Osteocyte (in vitro differentiated cells): ENCODE measurements around the gene LRRC45. TPM values are rescaled to one million over a fixed set of nuclear protein-coding genes. Genes with fewer than 3 reads are reported as not detected.

Source experiments
- DNase-seq: peaks from one replicate; pipeline ENCODE4 v3.0.0; 2021; ENCODE audit warnings: mixed read lengths; ENCODE audit not compliant: unreplicated experiment; ENCODE audit errors: extremely low spot score
- H3K27ac Mint-ChIP-seq: one replicate; pipeline ENCODE4 v1.8.0; 2021; ENCODE audit warnings: mild to moderate bottlenecking, mixed read lengths; ENCODE audit not compliant: unreplicated experiment
- H3K27me3 Mint-ChIP-seq: one replicate; pipeline ENCODE4 v1.8.0; 2021; ENCODE audit warnings: mixed read lengths; ENCODE audit not compliant: unreplicated experiment
- H3K36me3 Mint-ChIP-seq: one replicate; pipeline ENCODE4 v1.8.0; 2021; ENCODE audit warnings: mixed read lengths; ENCODE audit not compliant: unreplicated experiment
- H3K4me1 Mint-ChIP-seq: one replicate; pipeline ENCODE4 v1.8.0; 2021; ENCODE audit warnings: mixed read lengths; ENCODE audit not compliant: unreplicated experiment
- H3K4me3 Mint-ChIP-seq: one replicate; pipeline ENCODE4 v1.8.0; 2021; ENCODE audit warnings: mild to moderate bottlenecking, moderate library complexity, mixed read lengths; ENCODE audit not compliant: unreplicated experiment
- H3K9me3 Mint-ChIP-seq: one replicate; pipeline ENCODE4 v1.8.0; 2021; ENCODE audit warnings: mixed read lengths; ENCODE audit not compliant: unreplicated experiment
- total RNA-seq: library from RNA; stranded (reverse); gene quantifications from 2 replicates; pipeline ENCODE4 v1.2.1, GENCODE V29; 2021
- TF ChIP-seq, protein P1 (sequence below): fragments of 200-600 bp; sonication (generic); IDR thresholded peaks from 2 replicates; pipeline ENCODE4 v1.5.0; 2021; ENCODE audit warnings: antibody characterized with exemption, mild to moderate bottlenecking, moderate library complexity

The LRRC45 gene
- total RNA-seq, 1 donor from 2014 or later, result 9.4 TPM

DNA sequence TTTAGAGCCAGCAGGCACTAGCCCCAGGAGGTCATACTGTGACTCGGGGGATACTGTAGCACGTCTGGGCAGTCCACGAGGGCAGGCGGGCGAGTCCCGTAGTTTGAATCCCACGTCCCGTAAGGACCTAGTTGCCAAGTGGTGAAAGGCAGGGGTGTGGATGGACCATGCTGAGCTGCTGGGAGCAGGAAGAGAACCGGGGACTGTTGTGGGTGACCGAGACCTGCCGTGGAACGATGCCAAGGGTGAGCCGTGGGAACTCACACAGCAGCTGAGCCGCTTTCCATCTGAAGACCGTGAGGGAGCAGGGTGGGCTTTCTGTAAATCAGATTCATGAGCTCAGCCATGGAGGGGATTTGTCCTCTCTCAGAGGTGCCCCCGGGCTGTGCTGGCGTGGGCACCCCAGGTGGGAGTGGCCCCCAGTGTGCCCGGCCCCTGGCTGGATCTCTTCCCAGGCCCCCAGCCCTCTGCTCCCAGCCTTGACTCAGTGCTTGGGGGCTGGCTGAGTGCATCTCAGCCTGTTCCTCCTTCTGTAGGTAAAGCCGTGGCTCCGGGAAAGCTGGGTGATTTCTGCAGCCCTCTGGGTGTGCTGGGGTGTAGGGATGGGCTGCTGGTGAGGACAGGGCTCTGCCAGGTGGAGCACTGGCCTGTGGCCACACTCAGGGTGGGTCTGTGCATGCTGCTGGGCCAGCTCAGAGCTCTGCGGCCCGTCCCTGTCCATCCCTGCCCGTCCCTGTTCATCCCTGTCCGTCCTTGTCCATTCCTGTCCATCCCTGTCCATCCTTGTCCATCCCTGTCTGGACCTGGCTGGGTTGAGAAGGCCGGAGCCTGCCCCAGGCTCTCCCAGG is 32.0 kb upstream of the LRRC45 start:
- no peak for DNase-seq
- Mint-ChIP-seq H3K36me3 (peaks cover 16% of the 10 kb centered on the region), H3K9me3 (no peaks in the 10 kb centered on the region), H3K4me3 (peak overlapping the region; percentile 16), H3K27me3 (no peaks in the 10 kb centered on the region), H3K27ac (peak overlapping the region; percentile 71), H3K4me1 (peaks cover 28% of the 10 kb centered on the region)
- TF ChIP-seq, protein P1, sequence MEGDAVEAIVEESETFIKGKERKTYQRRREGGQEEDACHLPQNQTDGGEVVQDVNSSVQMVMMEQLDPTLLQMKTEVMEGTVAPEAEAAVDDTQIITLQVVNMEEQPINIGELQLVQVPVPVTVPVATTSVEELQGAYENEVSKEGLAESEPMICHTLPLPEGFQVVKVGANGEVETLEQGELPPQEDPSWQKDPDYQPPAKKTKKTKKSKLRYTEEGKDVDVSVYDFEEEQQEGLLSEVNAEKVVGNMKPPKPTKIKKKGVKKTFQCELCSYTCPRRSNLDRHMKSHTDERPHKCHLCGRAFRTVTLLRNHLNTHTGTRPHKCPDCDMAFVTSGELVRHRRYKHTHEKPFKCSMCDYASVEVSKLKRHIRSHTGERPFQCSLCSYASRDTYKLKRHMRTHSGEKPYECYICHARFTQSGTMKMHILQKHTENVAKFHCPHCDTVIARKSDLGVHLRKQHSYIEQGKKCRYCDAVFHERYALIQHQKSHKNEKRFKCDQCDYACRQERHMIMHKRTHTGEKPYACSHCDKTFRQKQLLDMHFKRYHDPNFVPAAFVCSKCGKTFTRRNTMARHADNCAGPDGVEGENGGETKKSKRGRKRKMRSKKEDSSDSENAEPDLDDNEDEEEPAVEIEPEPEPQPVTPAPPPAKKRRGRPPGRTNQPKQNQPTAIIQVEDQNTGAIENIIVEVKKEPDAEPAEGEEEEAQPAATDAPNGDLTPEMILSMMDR, result no peak

DNA sequence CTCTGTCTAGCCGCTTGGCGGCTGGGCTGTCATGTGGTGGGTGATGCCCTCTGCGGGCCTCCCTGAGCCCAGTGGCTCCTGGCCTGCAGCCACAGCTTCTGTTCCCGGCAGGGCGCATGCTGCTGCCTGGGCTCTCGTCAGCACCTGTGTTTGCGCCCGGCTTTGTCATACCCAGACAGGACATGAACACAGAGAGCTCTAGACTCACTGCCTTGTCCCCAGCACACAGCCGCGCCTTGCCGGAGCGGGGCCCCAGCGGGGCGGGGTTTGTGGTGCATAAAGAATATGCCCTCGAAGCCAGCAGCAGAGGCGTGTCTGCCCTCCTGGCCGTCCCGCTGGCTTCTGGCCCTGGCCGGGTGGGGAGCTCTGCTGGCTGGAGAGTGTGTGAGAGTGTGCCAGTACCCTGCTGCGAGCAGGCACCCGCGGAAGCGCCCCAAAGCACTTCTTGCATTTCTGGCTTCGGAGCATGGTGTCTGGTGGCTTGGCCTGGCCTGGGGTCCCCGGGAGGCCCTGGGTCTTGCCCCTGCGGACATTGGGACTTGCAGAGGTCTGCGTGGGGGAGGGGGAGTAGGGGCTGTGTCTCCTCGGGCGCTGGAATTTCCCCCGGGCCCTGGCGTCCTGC is 31.3 kb upstream of the LRRC45 start:
- Mint-ChIP-seq H3K9me3 (no peaks in the 10 kb centered on the region), H3K4me3 (peak overlapping the region; percentile 22), H3K27ac (peak overlapping the region; percentile 71), H3K4me1 (peaks cover 28% of the 10 kb centered on the region), H3K36me3 (peaks cover 17% of the 10 kb centered on the region), H3K27me3 (no peaks in the 10 kb centered on the region)
- no peak for DNase-seq
- TF ChIP-seq, protein P1, result no peak

DNA sequence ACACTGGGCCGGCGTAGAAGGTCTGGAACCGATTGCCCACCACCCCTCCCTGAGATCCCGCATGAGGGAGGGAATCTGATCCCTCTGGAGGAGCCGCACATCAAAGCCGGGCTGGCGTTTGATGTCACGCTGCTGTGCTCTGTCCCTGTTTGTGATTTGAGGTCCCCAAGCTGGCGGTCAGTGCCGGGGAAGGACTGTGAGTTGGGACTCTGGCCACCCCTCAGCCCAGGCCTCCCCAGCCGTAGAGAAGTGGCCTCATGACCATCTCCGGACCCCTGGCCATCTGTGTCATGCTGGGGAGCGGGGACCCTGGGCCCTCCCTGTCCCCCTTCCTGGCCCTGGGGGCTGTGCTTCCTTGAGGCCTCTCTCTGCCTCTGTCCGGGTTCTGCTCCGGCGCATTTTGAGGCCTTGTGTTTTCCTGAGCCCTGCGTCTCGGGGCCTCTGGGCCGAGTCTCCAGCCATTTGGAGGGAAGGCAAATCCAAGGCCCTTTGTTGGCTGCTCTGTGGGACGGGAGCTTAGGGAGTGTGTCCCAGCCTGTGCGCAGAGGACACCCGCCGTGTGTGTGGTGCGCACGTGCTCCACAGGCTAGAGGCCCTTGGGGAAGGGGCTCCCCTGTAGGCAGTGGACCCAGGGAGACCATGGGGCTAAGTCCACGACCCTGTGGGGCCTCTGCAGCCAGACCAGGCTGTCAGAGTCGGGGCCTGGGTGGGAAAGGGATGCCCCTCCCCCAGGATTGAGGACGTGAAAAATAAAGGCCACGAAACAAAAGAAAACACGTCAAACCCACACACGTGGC is 30.6 kb upstream of the LRRC45 start:
- peak overlapping the region; percentile 71 for H3K27ac Mint-ChIP-seq
- no peak overlapping the region for H3K4me3 Mint-ChIP-seq
- H3K9me3 Mint-ChIP-seq, result no peaks in the 10 kb centered on the region
- peaks cover 14% of the 10 kb centered on the region for H3K36me3 Mint-ChIP-seq
- H3K4me1 Mint-ChIP-seq, result peaks cover 28% of the 10 kb centered on the region
- TF ChIP-seq, protein P1, result no peak
- DNase-seq, result no peak
- no peaks in the 10 kb centered on the region for H3K27me3 Mint-ChIP-seq

DNA sequence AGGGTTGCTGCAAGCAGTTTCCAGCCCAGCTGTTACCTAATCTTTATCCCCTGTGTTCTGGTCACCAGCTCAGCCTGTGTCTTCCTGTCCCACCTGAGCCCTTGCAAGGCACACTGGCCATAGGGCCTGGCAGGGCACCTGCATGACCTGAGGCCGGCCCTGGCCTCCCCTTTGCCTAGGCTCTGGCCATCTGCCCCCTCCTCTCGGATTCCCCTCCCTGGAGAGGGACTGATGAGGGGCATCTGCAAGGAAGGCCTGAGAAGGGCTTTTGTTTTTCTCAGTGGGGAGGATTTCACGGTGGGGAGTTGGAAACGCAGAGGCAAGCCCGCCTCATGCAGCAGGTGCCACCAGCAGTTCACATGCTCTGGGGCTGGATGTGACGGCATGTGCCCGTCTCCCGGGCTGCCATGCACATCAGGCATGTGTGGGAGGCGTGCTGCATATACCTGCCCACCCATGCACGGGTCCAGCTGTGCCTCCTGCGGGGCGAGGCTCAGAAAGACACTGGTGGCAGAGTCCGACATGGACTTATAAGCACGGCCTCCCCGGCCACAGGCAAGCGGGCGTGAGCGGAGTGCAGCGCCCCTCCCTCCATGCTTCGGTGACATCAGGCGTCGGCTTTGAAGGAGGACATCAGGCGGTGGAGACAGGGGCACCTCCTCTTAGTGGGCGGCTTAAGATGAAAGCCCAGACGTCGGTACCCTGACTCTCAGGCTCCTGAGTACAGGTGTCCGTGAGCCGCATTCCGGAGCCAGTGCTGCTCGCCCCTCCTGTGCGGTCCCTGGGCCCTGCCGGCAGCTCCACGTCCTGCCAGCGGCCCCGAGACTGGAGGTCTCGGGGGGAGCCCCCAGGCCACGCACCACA is 29.1 kb upstream of the LRRC45 start:
- H3K9me3 Mint-ChIP-seq, result no peaks in the 10 kb centered on the region

More for the DNA sequence above, 29.1 kb upstream of the LRRC45 start:
- TF ChIP-seq, protein P1, result no peak
- Mint-ChIP-seq H3K27me3 (no peaks in the 10 kb centered on the region), H3K27ac (no peak overlapping the region), H3K36me3 (peaks cover 10% of the 10 kb centered on the region), H3K4me1 (peaks cover 28% of the 10 kb centered on the region), H3K4me3 (no peak overlapping the region)
- no peak for DNase-seq
